Measurements from ENCODE around the gene HJURP.

HJURP gene

GRCh38 chr2:233796254-233796653 is 58.1 kb downstream of the HJURP start:
- Histone ChIP-seq H3K27me3 (no peaks in the 10 kb centered on the region), H3K9me3 (no peaks in the 10 kb centered on the region), H3K4me1 (no peaks in the 10 kb centered on the region), H3K27ac (no peak overlapping the region), H3K36me3 (no peaks in the 10 kb centered on the region), H3K4me3 (no peak overlapping the region)
- no peak for DNase-seq
- TF ChIP-seq CTCF (IDR thresholded peaks at IDR 0.05): no peak
- intact Hi-C loops (cut with DNase I; ENCODE audit: low total_unique reads): no loop called here

DNA sequence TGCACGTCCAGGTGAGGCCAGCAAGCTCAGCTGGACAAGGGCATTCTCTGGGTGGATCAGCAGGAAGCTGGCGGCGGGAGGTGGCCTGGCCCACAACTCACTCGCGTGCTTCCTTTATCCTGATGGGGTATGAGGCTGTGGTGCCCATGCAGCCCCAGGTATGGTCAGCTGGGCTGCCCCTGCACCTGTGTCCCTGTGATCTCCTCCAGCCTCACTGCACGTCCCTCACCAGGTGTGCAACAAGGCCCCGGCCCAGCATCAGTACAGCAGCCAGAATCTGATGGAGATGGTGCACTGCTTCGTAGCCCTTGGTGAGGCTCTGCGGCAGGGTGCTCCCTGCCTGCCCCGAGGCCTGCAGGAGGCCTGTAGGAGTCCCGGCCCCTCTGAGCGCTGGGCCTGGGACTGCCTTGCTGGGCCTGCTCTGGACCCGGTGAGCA is 58.6 kb downstream of the HJURP start:
- Histone ChIP-seq H3K27me3 (no peaks in the 10 kb centered on the region), H3K27ac (no peak overlapping the region), H3K4me3 (no peak overlapping the region), H3K4me1 (no peaks in the 10 kb centered on the region), H3K36me3 (no peaks in the 10 kb centered on the region), H3K9me3 (no peaks in the 10 kb centered on the region)
- peak in 1 of 2 donors; percentile 42 for DNase-seq
- intact Hi-C loops (cut with DNase I; ENCODE audit: low total_unique reads): no loop called here
- no peak for TF ChIP-seq CTCF (IDR thresholded peaks at IDR 0.05)

- H3K4me1 ChIP-seq: no peaks in the 10 kb centered on the region
- no peaks in the 10 kb centered on the region for H3K36me3 ChIP-seq
- DNase-seq: peak in 1 of 2 donors; percentile 50
- intact Hi-C loops (cut with DNase I; ENCODE audit: low total_unique reads): no loop called here
- no peak overlapping the region for H3K27ac ChIP-seq
- no peaks in the 10 kb centered on the region for H3K27me3 ChIP-seq
- no peak overlapping the region for H3K4me3 ChIP-seq
- no peaks in the 10 kb centered on the region for H3K9me3 ChIP-seq
- TF ChIP-seq CTCF (IDR thresholded peaks at IDR 0.05): no peak
Measured at GRCh38 chr2:233794128-233794658, 60.1 kb downstream of the HJURP start.

GRCh38 chr2:233793465-233794127 is 60.7 kb downstream of the HJURP start:
- no peak overlapping the region for H3K27ac ChIP-seq
- H3K36me3 ChIP-seq: no peaks in the 10 kb centered on the region
- H3K4me3 ChIP-seq: no peak overlapping the region
- intact Hi-C loops (cut with DNase I; ENCODE audit: low total_unique reads): no loop called here
- DNase-seq: no peak
- H3K9me3 ChIP-seq: no peaks in the 10 kb centered on the region
- H3K4me1 ChIP-seq: no peaks in the 10 kb centered on the region
- no peaks in the 10 kb centered on the region for H3K27me3 ChIP-seq
- TF ChIP-seq CTCF (IDR thresholded peaks at IDR 0.05): no peak

- H3K27me3 ChIP-seq: no peaks in the 10 kb centered on the region
- no peak overlapping the region for H3K27ac ChIP-seq
- DNase-seq: no peak
- TF ChIP-seq CTCF (IDR thresholded peaks at IDR 0.05): no peak
- no peak overlapping the region for H3K4me3 ChIP-seq
- H3K4me1 ChIP-seq: no peaks in the 10 kb centered on the region
- intact Hi-C loops (cut with DNase I; ENCODE audit: low total_unique reads): no loop called here
- no peaks in the 10 kb centered on the region for H3K9me3 ChIP-seq
- no peaks in the 10 kb centered on the region for H3K36me3 ChIP-seq
Measured at GRCh38 chr2:233792720-233793119, 61.6 kb downstream of the HJURP start.
